HepG2 (cell line): ENCODE data around the gene ELK1.

Experiments used
- ATAD3A ChIP-seq: sonication (generic); formaldehyde crosslinking; IDR thresholded peaks from 2 replicates; pipeline ENCODE4 v1.4.0; 2020; ENCODE audit warnings: missing genetic modification reagents
- FLYWCH1 ChIP-seq: sonication (generic); formaldehyde crosslinking; IDR thresholded peaks from 2 replicates; pipeline ENCODE4 v1.8.1; 2023; ENCODE audit warnings: mild to moderate bottlenecking, missing genetic modification reagents
- NR1H2 ChIP-seq: sonication (generic); formaldehyde crosslinking; IDR thresholded peaks from 2 replicates; pipeline ENCODE4 v1.8.1; 2022; ENCODE audit warnings: low read depth, missing genetic modification reagents, borderline replicate concordance
- NR2F1 ChIP-seq, 2 experiments: fragments of 450-650 bp in 1 of 2; formaldehyde crosslinking in 1 of 2; IDR thresholded peaks; 2 replicates each; pipeline versions ENCODE4 v1.5.0 to v1.6.1; 2016 to 2020; ENCODE audit warnings: mild to moderate bottlenecking in 1 of 2, missing compliant biosample characterization in 1 of 2, missing genetic modification reagents in 1 of 2, moderate library complexity in 1 of 2
- NR2F2 ChIP-seq: IDR thresholded peaks from 2 replicates; pipeline ENCODE4 v1.6.1; 2012; ENCODE audit warnings: low read depth, inconsistent platforms, borderline replicate concordance
- SMAD1 ChIP-seq: sonication (generic); formaldehyde crosslinking; IDR thresholded peaks from 2 replicates; pipeline ENCODE4 v1.4.0; 2020; ENCODE audit warnings: missing genetic modification reagents, low read depth, mild to moderate bottlenecking, borderline replicate concordance
- TF ChIP-seq, protein P1 (sequence below): sonication (generic); formaldehyde crosslinking; IDR thresholded peaks from 2 replicates; pipeline ENCODE4 v1.8.1; 2022; ENCODE audit warnings: low read depth, mild to moderate bottlenecking, missing genetic modification reagents
- TF ChIP-seq, protein P2 (sequence below): sonication (generic); formaldehyde crosslinking; IDR thresholded peaks from 2 replicates; pipeline ENCODE4 v1.4.0; 2020; ENCODE audit warnings: missing genetic modification reagents
- TF ChIP-seq, protein P3 (sequence below): sonication (generic); formaldehyde crosslinking; IDR thresholded peaks from 2 replicates; pipeline ENCODE4 v1.4.0; 2020; ENCODE audit warnings: missing genetic modification reagents
- TF ChIP-seq, protein P4 (sequence below): sonication (generic); formaldehyde crosslinking; IDR thresholded peaks from 2 replicates; pipeline ENCODE4 v1.5.0; 2020; ENCODE audit warnings: mild to moderate bottlenecking, missing genetic modification reagents, moderate library complexity
- TF ChIP-seq, protein P5 (sequence below): IDR thresholded peaks from 2 replicates; pipeline ENCODE4 v1.6.1; 2016; ENCODE audit warnings: low read depth, control low read depth
- TF ChIP-seq, protein P6 (sequence below): sonication (generic); formaldehyde crosslinking; conservative IDR thresholded peaks from 2 replicates; pipeline ENCODE4 v1.8.0; 2022; ENCODE audit warnings: low read depth, missing genetic modification reagents

DNA sequence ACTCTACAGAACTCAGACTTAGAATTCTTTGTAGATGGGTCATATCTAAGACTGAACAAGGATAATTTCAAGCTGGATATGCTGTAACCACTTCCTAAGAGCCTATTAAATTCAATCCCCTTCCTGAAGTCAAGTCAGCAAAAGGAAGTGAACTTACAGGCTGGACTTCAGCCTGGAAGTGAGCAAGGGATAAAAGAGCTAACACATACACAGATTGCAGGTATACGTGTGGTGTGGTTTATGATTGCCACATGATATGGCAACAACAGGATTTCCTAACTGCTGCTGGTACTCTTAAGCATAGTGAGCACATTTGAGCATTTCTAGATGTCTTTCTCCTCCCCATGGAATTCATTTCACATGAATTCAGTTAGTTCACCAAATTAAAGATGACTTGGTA is 46.8 kb upstream of the ELK1 start:
- TF ChIP-seq NR2F1 (CRISPR knock-in tag; IDR thresholded peaks at IDR 0.05) (no peak), SMAD1 (CRISPR knock-in tag) (no peak), NR1H2 (CRISPR knock-in tag) (no peak), NR2F2 (no peak), FLYWCH1 (CRISPR knock-in tag) (no peak), ATAD3A (CRISPR knock-in tag) (no peak)
- TF ChIP-seq, protein P1, sequence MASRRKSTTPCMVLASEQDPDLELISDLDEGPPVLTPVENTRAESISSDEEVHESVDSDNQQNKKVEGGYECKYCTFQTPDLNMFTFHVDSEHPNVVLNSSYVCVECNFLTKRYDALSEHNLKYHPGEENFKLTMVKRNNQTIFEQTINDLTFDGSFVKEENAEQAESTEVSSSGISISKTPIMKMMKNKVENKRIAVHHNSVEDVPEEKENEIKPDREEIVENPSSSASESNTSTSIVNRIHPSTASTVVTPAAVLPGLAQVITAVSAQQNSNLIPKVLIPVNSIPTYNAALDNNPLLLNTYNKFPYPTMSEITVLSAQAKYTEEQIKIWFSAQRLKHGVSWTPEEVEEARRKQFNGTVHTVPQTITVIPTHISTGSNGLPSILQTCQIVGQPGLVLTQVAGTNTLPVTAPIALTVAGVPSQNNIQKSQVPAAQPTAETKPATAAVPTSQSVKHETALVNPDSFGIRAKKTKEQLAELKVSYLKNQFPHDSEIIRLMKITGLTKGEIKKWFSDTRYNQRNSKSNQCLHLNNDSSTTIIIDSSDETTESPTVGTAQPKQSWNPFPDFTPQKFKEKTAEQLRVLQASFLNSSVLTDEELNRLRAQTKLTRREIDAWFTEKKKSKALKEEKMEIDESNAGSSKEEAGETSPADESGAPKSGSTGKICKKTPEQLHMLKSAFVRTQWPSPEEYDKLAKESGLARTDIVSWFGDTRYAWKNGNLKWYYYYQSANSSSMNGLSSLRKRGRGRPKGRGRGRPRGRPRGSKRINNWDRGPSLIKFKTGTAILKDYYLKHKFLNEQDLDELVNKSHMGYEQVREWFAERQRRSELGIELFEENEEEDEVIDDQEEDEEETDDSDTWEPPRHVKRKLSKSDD (CRISPR knock-in tag) = no peak
- TF ChIP-seq, protein P2, sequence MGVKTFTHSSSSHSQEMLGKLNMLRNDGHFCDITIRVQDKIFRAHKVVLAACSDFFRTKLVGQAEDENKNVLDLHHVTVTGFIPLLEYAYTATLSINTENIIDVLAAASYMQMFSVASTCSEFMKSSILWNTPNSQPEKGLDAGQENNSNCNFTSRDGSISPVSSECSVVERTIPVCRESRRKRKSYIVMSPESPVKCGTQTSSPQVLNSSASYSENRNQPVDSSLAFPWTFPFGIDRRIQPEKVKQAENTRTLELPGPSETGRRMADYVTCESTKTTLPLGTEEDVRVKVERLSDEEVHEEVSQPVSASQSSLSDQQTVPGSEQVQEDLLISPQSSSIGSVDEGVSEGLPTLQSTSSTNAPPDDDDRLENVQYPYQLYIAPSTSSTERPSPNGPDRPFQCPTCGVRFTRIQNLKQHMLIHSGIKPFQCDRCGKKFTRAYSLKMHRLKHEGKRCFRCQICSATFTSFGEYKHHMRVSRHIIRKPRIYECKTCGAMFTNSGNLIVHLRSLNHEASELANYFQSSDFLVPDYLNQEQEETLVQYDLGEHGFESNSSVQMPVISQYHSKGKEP (CRISPR knock-in tag) = no peak
- TF ChIP-seq, protein P3, sequence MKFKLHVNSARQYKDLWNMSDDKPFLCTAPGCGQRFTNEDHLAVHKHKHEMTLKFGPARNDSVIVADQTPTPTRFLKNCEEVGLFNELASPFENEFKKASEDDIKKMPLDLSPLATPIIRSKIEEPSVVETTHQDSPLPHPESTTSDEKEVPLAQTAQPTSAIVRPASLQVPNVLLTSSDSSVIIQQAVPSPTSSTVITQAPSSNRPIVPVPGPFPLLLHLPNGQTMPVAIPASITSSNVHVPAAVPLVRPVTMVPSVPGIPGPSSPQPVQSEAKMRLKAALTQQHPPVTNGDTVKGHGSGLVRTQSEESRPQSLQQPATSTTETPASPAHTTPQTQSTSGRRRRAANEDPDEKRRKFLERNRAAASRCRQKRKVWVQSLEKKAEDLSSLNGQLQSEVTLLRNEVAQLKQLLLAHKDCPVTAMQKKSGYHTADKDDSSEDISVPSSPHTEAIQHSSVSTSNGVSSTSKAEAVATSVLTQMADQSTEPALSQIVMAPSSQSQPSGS (CRISPR knock-in tag) = no peak
- TF ChIP-seq, protein P4, sequence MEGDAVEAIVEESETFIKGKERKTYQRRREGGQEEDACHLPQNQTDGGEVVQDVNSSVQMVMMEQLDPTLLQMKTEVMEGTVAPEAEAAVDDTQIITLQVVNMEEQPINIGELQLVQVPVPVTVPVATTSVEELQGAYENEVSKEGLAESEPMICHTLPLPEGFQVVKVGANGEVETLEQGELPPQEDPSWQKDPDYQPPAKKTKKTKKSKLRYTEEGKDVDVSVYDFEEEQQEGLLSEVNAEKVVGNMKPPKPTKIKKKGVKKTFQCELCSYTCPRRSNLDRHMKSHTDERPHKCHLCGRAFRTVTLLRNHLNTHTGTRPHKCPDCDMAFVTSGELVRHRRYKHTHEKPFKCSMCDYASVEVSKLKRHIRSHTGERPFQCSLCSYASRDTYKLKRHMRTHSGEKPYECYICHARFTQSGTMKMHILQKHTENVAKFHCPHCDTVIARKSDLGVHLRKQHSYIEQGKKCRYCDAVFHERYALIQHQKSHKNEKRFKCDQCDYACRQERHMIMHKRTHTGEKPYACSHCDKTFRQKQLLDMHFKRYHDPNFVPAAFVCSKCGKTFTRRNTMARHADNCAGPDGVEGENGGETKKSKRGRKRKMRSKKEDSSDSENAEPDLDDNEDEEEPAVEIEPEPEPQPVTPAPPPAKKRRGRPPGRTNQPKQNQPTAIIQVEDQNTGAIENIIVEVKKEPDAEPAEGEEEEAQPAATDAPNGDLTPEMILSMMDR (CRISPR knock-in tag) = no peak
- TF ChIP-seq, protein P5, sequence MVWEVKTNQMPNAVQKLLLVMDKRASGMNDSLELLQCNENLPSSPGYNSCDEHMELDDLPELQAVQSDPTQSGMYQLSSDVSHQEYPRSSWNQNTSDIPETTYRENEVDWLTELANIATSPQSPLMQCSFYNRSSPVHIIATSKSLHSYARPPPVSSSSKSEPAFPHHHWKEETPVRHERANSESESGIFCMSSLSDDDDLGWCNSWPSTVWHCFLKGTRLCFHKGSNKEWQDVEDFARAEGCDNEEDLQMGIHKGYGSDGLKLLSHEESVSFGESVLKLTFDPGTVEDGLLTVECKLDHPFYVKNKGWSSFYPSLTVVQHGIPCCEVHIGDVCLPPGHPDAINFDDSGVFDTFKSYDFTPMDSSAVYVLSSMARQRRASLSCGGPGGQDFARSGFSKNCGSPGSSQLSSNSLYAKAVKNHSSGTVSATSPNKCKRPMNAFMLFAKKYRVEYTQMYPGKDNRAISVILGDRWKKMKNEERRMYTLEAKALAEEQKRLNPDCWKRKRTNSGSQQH (CRISPR knock-in tag) = no peak
- TF ChIP-seq, protein P6, sequence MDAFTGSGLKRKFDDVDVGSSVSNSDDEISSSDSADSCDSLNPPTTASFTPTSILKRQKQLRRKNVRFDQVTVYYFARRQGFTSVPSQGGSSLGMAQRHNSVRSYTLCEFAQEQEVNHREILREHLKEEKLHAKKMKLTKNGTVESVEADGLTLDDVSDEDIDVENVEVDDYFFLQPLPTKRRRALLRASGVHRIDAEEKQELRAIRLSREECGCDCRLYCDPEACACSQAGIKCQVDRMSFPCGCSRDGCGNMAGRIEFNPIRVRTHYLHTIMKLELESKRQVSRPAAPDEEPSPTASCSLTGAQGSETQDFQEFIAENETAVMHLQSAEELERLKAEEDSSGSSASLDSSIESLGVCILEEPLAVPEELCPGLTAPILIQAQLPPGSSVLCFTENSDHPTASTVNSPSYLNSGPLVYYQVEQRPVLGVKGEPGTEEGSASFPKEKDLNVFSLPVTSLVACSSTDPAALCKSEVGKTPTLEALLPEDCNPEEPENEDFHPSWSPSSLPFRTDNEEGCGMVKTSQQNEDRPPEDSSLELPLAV (CRISPR knock-in tag) = no peak
